ENCODE measurements around the gene ZCCHC18. TPM values are rescaled to one million over a fixed set of nuclear protein-coding genes. Genes with fewer than 3 reads are reported as not detected.

ZCCHC18 gene
- total and polyA plus RNA-seq, 9 of the 15 experiments (the other 6 are each of a cell fraction or from before 2014, with no cell fraction given), result not detected

DNA sequence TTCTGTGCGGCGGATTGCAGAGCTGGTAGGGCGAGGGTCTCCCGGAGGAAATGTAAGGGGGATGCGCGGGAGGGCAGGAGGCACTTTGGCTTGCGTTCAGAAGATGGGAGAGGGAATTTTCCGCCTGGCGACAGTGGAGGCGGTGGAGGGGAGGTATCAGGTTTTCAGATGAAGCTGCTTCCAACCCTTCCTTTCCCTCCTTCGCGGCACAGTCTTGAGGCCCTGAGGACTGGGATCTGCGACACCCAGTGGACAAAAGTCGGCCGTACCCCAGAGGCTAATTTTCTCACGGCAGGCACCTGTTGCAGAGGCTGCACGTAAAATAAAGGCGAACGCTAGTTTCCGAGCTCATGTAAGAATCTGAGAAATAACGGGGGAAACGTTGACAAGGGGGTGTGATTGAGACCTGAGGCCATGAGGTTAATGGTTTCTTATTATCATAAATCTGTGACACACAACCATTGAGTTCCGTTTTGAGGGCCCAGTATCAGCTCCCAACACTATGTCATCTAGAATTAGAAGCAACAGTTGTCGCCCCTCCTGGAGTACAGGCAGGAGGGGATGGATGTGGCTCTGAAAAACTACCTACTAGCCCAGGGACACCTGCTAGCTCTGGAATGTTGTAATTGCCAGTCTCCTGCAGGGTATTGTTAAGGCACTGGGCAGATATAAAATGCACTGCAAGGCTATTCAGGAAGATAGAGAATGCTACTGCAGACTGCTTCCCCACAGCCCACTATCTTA lies 1.1 kb downstream of the ZCCHC18 start:
- intact Hi-C loops (cut with micrococcal nuclease), result no loop called here

More for the DNA sequence above, 1.1 kb downstream of the ZCCHC18 start:
- ATAC-seq (peak; percentile 96), DNase-seq (ENCODE audit: extremely low read depth in 1 of 4, low spot score in 3 of 4) (peak; percentile 12 to 46 (median 15)), FAIRE-seq (no peak)
- no TSS peak for BruUV-seq (replicated peaks)
- H3K9me1 ChIP-seq (ENCODE audit: control insufficient read depth, insufficient read depth, low read length), result no peaks in the 10 kb centered on the region
- no peak overlapping the region for H2AFZ ChIP-seq (ENCODE audit: low read depth, low read length)
- WGBS (ENCODE audit: insufficient coverage, low coverage, missing lambda C conversion rate), result under 1% methylated on average over 14 of the region's 24 CpGs
- no peaks in the 10 kb centered on the region for H3K36me3 ChIP-seq (ENCODE audit: control insufficient read depth, insufficient read depth, low read length)
- peaks cover 0 to 7% of the 10 kb centered on the region in 2 experiments; a peak in 2 of 5 replicates for H3K4me1 ChIP-seq (replicated peaks in 1 of 2; ENCODE audit: control insufficient read depth in 2 of 2, insufficient read depth in 2 of 2, low read length in 2 of 2)
- H3K79me2 ChIP-seq (ENCODE audit: control insufficient read depth, insufficient read depth, low read length), result no peaks in the 10 kb centered on the region
- H3K9ac ChIP-seq (ENCODE audit: insufficient read depth in 1 of 2, low read depth in 2 of 2, low read length in 2 of 2), result no peak overlapping the region
- POLR2A ChIA-PET, result no interaction called here
- H3K27ac ChIP-seq (ENCODE audit: extremely low read depth, low read depth, low read length), result no peak overlapping the region
- in situ Hi-C loops (cut with MboI), result no loop called here
- CTCF ChIA-PET (ENCODE audit: low intra/inter-chr PET ratio), result no interaction called here
- peaks cover 8 to 31% of the 10 kb centered on the region in 2 experiments for H3K27me3 ChIP-seq (ENCODE audit: control insufficient read depth in 2 of 2, insufficient read depth in 2 of 2, low read length in 2 of 2)
- no peak overlapping the region for H3K4me3 ChIP-seq
- no peaks in the 10 kb centered on the region for H3K9me3 ChIP-seq (replicated peaks; ENCODE audit: control insufficient read depth, insufficient read depth, low read depth, low read length)
- TF ChIP-seq CTCF (IDR thresholded peaks at IDR 0.05 in 2 of 3, conservative IDR thresholded peaks at IDR 0.05 in 1 of 3; ENCODE audit: insufficient read depth in 2 of 3, low read depth in 1 of 3, low read length in 3 of 3) (peak; percentile 45 to 49 (median 47); a peak in 4 of 6 replicates), ZNF766 (CRISPR knock-in tag; conservative IDR thresholded peaks at IDR 0.05) (no peak), ETV5 (CRISPR knock-in tag; IDR thresholded peaks at IDR 0.05; ENCODE audit: low read depth) (no peak)
- H3K4me2 ChIP-seq (ENCODE audit: insufficient read depth, low read length), result no peak overlapping the region
- no peaks in the 10 kb centered on the region for H4K20me1 ChIP-seq (replicated peaks; ENCODE audit: control insufficient read depth, insufficient read depth, low read length)
